Measurements from ENCODE around the gene ERN1. TPM values are rescaled to one million over a fixed set of nuclear protein-coding genes. Genes with fewer than 3 reads are reported as not detected.

Gene ERN1
- total RNA-seq, 1 experiment from 2014 or later: 27.5 TPM

- H3K36me3 Mint-ChIP-seq (ENCODE audit: insufficient read depth, unreplicated experiment): peaks cover 21% of the 10 kb centered on the region
- peaks cover 30% of the 10 kb centered on the region for H3K4me1 Mint-ChIP-seq (ENCODE audit: low read depth, unreplicated experiment)
- H3K9me3 Mint-ChIP-seq (ENCODE audit: unreplicated experiment): no peaks in the 10 kb centered on the region
- H3K27me3 Mint-ChIP-seq (ENCODE audit: insufficient read depth, unreplicated experiment): no peaks in the 10 kb centered on the region
- no peak for TF ChIP-seq CTCF (IDR thresholded peaks at IDR 0.05; ENCODE audit: insufficient read depth in 1 of 2, low read depth in 1 of 2, low read length in 1 of 2, severe bottlenecking in 1 of 2, unreplicated experiment in 1 of 2)
- peak in 1 of 2 experiments; percentile 70 for DNase-seq
- Histone ChIP-seq H3K4me1 (peaks cover 24% of the 10 kb centered on the region), H3K4me3 (ENCODE audit: low read depth, low read length) (no peak overlapping the region), H3K27me3 (replicated peaks; ENCODE audit: control insufficient read depth, insufficient read depth, low read length) (no peaks in the 10 kb centered on the region), H3K9me3 (no peaks in the 10 kb centered on the region), H3K36me3 (ENCODE audit: control insufficient read depth, insufficient read depth, low read length) (peaks cover 1% of the 10 kb centered on the region)
- no TSS peak for BruUV-seq (replicated peaks)
- H3K27ac Mint-ChIP-seq (ENCODE audit: unreplicated experiment): peak overlapping the region; percentile 36
- no peak overlapping the region for H3K4me3 Mint-ChIP-seq (ENCODE audit: unreplicated experiment)
- POLR2A ChIA-PET: interaction anchor here (0.6 kb wide), 1 partner anchor 53 kb away, joined by 3 read pairs; no protein-coding TSS in a partner anchor
- intact Hi-C loops (cut with micrococcal nuclease; ENCODE audit: unreplicated experiment): no loop called here
- CTCF ChIA-PET: interaction anchor here (1.2 kb wide), 1 partner anchor 56 kb away, joined by 8 read pairs; no protein-coding TSS in a partner anchor
Measured at GRCh38 chr17:64077379-64077778, 52.6 kb downstream of the ERN1 start.

GRCh38 chr17:64075913-64076312, 54.0 kb downstream of the ERN1 start:
- no TSS peak for BruUV-seq (replicated peaks)
- Mint-ChIP-seq H3K4me1 (ENCODE audit: low read depth, unreplicated experiment) (peaks cover 19% of the 10 kb centered on the region), H3K27me3 (ENCODE audit: insufficient read depth, unreplicated experiment) (no peaks in the 10 kb centered on the region), H3K9me3 (ENCODE audit: unreplicated experiment) (peaks cover 4% of the 10 kb centered on the region), H3K27ac (ENCODE audit: unreplicated experiment) (no peak overlapping the region), H3K36me3 (ENCODE audit: insufficient read depth, unreplicated experiment) (peaks cover 26% of the 10 kb centered on the region), H3K4me3 (ENCODE audit: unreplicated experiment) (no peak overlapping the region)
- Histone ChIP-seq H3K4me3 (ENCODE audit: low read depth, low read length) (no peak overlapping the region), H3K27me3 (replicated peaks; ENCODE audit: control insufficient read depth, insufficient read depth, low read length) (no peaks in the 10 kb centered on the region), H3K36me3 (ENCODE audit: control insufficient read depth, insufficient read depth, low read length) (peaks cover 5% of the 10 kb centered on the region), H3K4me1 (peaks cover 15% of the 10 kb centered on the region), H3K9me3 (no peaks in the 10 kb centered on the region)
- no peak for DNase-seq
- no peak for TF ChIP-seq CTCF (IDR thresholded peaks at IDR 0.05; ENCODE audit: insufficient read depth in 1 of 2, low read depth in 1 of 2, low read length in 1 of 2, severe bottlenecking in 1 of 2, unreplicated experiment in 1 of 2)
- intact Hi-C loops (cut with micrococcal nuclease; ENCODE audit: unreplicated experiment): no loop called here
- POLR2A ChIA-PET: interaction anchor here (0.6 kb wide), 1 partner anchor 112 kb away, joined by 3 read pairs; no protein-coding TSS in a partner anchor
- CTCF ChIA-PET: interaction anchor here (1.2 to 3.1 kb wide), 3 partner anchors 12 to 57 kb away, joined by 3 to 11 read pairs (median 5); no protein-coding TSS in a partner anchor

GRCh38 chr17:64074704-64075426, 55.1 kb downstream of the ERN1 start:
- H3K4me1 Mint-ChIP-seq (ENCODE audit: low read depth, unreplicated experiment): peaks cover 12% of the 10 kb centered on the region
- H3K27me3 Mint-ChIP-seq (ENCODE audit: insufficient read depth, unreplicated experiment): no peaks in the 10 kb centered on the region
- H3K9me3 Mint-ChIP-seq (ENCODE audit: unreplicated experiment): peaks cover 11% of the 10 kb centered on the region
- H3K4me3 ChIP-seq (ENCODE audit: low read depth, low read length): no peak overlapping the region
- H3K36me3 Mint-ChIP-seq (ENCODE audit: insufficient read depth, unreplicated experiment): peaks cover 36% of the 10 kb centered on the region
- DNase-seq: peak in 1 of 2 experiments; percentile 27
- peaks cover 10% of the 10 kb centered on the region for H3K36me3 ChIP-seq (ENCODE audit: control insufficient read depth, insufficient read depth, low read length)
- H3K27ac Mint-ChIP-seq (ENCODE audit: unreplicated experiment): peak overlapping the region; percentile 74
- intact Hi-C loops (cut with micrococcal nuclease; ENCODE audit: unreplicated experiment): no loop called here
- H3K4me1 ChIP-seq: peaks cover 15% of the 10 kb centered on the region
- no TSS peak for BruUV-seq (replicated peaks)
- ChIA-PET POLR2A (interaction anchor here (1.3 kb wide), 1 partner anchor 54 kb away, joined by 3 read pairs; no protein-coding TSS in a partner anchor), CTCF (interaction anchor here (1.0 to 3.1 kb wide), 6 partner anchors 11 to 59 kb away, joined by 3 to 11 read pairs (median 4); no protein-coding TSS in a partner anchor)
- H3K27me3 ChIP-seq (replicated peaks; ENCODE audit: control insufficient read depth, insufficient read depth, low read length): no peaks in the 10 kb centered on the region
- no peak for TF ChIP-seq CTCF (IDR thresholded peaks at IDR 0.05; ENCODE audit: insufficient read depth in 1 of 2, low read depth in 1 of 2, low read length in 1 of 2, severe bottlenecking in 1 of 2, unreplicated experiment in 1 of 2)
- peaks cover under 1% of the 10 kb centered on the region for H3K9me3 ChIP-seq
- no peak overlapping the region for H3K4me3 Mint-ChIP-seq (ENCODE audit: unreplicated experiment)

Measured in Caco-2 (cell line).